ENCODE data around the gene ACVRL1.

ACVRL1 gene

DNA sequence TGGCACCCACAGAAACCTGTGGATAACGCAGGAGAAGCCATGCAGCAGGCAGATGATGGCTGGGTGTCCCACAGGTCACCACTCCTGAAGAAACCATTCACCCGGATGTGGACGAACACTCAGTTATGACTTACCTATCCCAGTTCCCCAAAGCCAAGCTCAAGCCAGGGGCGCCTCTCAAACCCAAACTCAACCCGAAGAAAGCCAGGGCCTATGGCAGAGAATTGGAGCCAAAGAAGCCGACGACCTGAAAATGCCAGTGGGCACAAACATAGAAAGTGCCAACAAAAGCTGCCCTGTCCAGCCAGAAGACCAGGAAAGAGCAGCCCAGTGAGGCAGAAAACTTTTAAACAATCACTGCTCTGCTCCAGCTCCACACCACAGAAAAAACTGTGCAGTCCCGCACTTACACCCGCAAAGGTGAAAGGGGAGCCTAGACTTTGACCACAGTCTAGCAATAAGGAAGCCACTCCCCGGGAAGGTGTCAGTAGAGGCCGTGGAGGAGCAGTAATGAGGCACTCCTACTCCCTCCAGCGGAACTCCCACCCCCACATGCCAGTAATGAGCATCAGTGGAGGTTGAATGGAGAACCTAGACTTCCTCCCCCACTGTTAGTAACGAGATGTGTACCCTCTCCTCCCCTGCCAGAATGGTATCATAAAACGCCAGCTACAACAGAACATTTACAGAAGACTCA lies 6.0 kb upstream of the ACVRL1 start:
- Mint-ChIP-seq H3K4me1 (ENCODE audit: low read depth) (no peaks in the 10 kb centered on the region), H3K4me3 (no peak overlapping the region), H3K27me3 (peaks cover 6% of the 10 kb centered on the region), H3K27ac (no peak overlapping the region), H3K9me3 (ENCODE audit: low read depth) (no peaks in the 10 kb centered on the region), H3K36me3 (no peaks in the 10 kb centered on the region)

DNA sequence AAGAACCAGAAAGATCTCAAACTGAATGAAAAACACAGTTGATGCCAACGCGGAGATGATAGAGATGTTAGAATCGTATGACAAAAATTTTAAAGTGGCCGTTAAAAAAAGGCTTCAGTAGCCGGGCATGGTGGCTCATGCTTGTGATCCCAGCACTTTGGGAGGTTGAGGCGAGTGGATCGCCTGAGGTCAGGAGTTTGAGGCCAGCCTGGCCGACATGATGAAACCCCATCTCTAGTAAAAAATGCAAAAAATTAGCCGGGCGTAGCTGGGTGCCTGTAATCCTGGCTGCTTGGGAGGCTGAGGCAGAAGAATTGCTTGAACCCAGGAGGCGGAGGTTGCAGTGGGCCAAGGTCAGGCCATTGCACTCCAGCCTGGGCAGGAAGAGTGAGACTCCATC lies 5.4 kb upstream of the ACVRL1 start:
- Mint-ChIP-seq H3K27ac (no peak overlapping the region), H3K27me3 (peaks cover 6% of the 10 kb centered on the region), H3K4me3 (no peak overlapping the region), H3K9me3 (ENCODE audit: low read depth) (no peaks in the 10 kb centered on the region), H3K36me3 (no peaks in the 10 kb centered on the region), H3K4me1 (ENCODE audit: low read depth) (no peaks in the 10 kb centered on the region)

DNA sequence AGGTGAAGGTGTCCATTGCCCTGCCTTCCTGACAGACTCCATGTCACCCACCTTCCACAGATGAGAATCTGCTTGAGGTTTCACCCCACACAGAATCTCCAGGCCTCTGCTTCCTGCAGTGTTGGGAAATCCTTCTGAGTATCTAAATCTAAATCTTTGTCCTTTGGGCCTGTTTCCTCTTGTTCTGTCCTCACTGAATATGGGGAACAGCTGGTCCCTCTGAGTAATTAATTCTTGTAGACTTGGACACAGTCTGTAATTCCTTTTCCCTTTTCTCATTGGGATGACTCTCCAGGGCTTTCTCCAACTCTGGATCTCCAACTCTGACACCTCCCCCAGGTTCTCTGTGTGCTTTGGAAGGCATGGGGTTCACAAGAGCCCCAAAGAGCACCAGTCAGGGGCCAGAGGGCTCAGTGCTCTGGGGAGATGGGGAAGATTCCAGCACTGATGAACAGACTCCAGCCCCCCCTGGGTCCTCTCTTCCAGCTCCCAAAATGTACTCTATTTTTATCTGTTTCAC lies 2.3 kb upstream of the ACVRL1 start:
- H3K36me3 Mint-ChIP-seq = no peaks in the 10 kb centered on the region
- H3K4me3 Mint-ChIP-seq = no peak overlapping the region
- H3K27ac Mint-ChIP-seq = no peak overlapping the region
- H3K27me3 Mint-ChIP-seq = peaks cover 15% of the 10 kb centered on the region
- no peaks in the 10 kb centered on the region for H3K9me3 Mint-ChIP-seq (ENCODE audit: low read depth)
- peaks cover 5% of the 10 kb centered on the region for H3K4me1 Mint-ChIP-seq (ENCODE audit: low read depth)

DNA sequence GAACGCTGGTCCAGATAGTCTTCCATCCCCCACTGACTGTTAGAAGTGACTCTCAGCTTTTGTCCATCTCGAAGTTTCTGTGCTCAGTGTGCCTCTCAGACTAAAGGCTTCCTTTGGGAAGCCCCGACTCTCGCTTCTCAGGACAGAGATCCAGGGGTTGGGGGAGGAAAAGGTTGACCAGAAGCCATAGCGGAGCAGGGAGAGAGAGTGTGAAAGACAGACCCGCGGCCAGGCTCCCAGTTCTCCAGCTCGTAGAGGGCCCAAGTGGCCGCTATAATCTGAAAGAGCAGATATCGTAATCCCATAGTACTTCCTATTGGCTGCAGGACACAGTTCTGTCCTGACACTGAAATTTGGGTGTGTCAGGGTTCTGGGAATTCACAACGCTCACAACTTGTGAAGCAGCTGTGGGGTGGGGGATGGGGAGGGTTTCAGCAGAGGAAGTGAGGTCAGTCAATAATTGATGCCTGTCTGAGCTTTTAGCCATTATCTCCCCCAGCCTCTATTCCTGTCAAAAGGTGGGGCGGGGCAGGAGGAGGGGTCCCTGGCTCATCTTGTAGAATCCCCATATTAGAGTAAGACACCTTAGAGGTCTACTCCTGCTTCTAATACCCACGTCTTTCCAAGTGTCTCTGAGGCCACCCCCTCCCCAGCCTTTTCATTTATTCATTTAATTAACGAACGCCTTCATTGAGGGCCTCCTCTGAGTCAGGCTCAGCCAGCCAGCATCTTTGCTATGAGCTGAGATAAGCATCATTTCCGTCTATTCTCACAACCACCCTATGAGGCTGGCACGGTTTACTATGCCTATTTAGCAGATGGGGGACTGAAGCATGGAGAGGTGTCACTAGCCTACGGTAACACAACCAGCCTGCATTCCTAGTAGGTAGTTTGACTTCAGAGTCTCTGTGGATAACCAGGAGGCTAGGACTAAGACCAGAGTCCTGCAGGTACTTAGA lies 1.6 kb upstream of the ACVRL1 start:
- H3K4me1 Mint-ChIP-seq (ENCODE audit: low read depth) = peaks cover 5% of the 10 kb centered on the region
- H3K4me3 Mint-ChIP-seq = no peak overlapping the region
- no peak overlapping the region for H3K27ac Mint-ChIP-seq
- H3K9me3 Mint-ChIP-seq (ENCODE audit: low read depth) = no peaks in the 10 kb centered on the region
- no peaks in the 10 kb centered on the region for H3K36me3 Mint-ChIP-seq
- H3K27me3 Mint-ChIP-seq = peaks cover 15% of the 10 kb centered on the region

DNA sequence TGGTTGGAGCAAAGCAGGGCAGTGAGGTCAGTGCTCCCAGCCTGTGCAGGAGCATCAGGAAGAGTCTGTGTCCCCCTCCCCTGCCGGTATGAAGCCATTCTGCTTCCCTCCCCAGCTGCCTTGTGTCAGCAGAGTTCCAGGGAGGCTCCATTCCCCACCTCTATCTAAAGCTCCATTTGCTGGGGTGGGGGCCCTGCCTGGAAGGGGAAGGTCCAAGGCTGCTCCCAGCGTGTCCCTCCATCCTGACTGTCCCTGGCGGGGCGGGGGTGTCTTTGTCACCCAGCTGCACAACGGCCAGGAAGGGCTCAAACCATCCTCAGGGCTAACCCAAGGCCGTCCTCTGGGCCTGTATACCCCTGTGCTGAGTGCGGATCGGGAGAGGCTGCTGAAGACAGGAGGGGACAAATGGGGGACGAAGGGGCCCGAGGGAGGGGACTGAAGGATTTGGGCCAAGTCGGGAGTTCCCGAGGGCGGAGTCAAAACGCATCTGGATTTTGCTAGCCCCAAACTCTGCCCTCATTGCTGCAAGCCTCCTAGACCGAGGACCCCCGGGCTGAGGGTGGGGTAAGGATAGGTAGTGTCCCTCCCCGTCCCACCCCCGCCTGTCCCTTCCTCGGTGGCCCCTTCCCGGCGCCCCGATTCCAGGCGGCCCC lies 748 bp upstream of the ACVRL1 start:
- no peaks in the 10 kb centered on the region for H3K36me3 Mint-ChIP-seq
- H3K4me1 Mint-ChIP-seq (ENCODE audit: low read depth) = peaks cover 5% of the 10 kb centered on the region
- no peak overlapping the region for H3K4me3 Mint-ChIP-seq
- H3K9me3 Mint-ChIP-seq (ENCODE audit: low read depth) = no peaks in the 10 kb centered on the region
- H3K27me3 Mint-ChIP-seq = peaks cover 15% of the 10 kb centered on the region
- H3K27ac Mint-ChIP-seq = no peak overlapping the region

DNA sequence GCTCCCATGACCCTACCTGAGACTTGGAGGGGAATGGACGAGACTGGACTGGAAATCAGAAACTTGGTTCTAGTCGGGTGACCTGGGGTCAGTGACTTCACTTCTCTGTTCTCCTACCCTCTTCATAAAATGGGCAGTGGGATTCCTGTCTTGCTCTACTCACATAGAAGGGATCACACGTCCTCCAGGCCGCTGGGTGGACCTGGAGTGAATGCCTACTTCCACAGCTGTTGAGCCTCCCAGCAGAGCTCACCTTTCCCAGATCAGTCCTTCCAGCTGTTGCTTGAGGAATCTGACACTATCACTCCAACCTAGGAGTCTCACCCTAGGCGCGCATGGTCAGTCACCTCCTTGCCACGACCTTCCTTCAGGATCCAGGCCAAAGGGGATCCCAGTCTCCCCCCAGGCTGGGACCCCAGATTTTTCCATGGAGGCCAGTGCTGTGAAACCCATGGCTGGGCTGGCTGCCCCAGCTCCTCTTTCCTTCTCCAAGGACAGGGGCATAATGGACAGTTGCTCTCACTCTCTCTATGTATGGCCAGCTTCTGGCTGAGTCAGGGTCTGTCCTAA lies 637 bp downstream of the ACVRL1 start:
- peaks cover 15% of the 10 kb centered on the region for H3K27me3 Mint-ChIP-seq
- no peaks in the 10 kb centered on the region for H3K9me3 Mint-ChIP-seq (ENCODE audit: low read depth)
- no peak overlapping the region for H3K27ac Mint-ChIP-seq
- H3K4me1 Mint-ChIP-seq (ENCODE audit: low read depth) = peaks cover 5% of the 10 kb centered on the region
- no peaks in the 10 kb centered on the region for H3K36me3 Mint-ChIP-seq
- H3K4me3 Mint-ChIP-seq = peak overlapping the region; percentile 30

DNA sequence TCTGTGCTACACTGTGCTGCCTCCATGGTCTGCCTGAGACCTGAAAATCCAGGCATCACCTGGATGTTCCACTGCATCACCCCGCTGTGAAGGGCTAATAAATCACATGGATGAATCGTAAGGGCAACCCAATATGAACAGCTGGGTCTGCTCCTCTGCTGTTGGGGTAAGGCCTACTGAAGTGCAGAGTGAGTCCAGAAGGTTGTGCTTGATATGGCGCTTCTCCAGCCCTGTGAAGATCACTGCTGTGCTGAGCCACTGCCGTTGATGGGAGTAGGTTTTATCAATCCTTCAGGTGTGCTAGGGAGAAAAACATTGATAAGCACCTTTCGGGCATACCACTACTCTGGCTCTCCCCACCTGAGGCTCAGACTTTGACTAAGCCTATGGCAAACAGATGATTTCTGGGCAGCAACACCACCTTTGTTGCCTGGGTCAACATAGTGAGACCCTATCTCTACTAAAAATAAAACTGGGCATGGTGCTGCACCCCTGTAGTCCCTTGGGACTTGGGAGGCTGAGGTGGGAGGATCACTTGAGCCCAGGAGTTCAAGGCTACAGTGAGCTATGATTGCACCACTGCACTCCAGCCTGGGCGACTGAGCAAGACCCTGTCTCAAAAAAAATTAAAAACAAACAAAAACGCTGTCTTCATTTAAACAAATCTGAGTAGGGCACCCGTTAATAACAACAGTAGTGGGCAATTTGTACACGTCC lies 1.7 kb downstream of the ACVRL1 start:
- H3K4me1 Mint-ChIP-seq (ENCODE audit: low read depth) = peaks cover 5% of the 10 kb centered on the region
- H3K27ac Mint-ChIP-seq = no peak overlapping the region
- H3K9me3 Mint-ChIP-seq (ENCODE audit: low read depth) = no peaks in the 10 kb centered on the region
- H3K4me3 Mint-ChIP-seq = no peak overlapping the region
- H3K36me3 Mint-ChIP-seq = no peaks in the 10 kb centered on the region
- peaks cover 15% of the 10 kb centered on the region for H3K27me3 Mint-ChIP-seq

DNA sequence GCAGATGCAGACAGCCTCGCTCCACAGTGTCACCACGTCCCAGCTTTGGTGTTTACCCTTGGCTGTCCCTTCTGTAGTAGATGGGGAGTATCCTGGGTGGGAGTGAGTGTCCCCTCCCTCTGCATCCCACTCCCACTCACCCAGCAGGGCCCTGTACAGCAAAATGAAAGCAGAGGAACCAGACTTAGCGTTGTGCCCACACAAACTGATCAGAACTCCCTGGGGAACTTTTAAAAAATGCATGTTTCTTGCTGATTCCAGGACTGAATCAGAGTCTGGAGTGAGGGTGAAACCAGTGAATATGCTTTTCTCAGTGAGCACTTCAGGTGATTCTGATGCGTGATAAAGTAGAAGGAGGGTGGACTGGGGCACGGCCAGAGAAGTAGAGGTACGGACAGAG lies 2.9 kb downstream of the ACVRL1 start:
- Mint-ChIP-seq H3K27ac (no peak overlapping the region), H3K27me3 (peaks cover 15% of the 10 kb centered on the region), H3K4me1 (ENCODE audit: low read depth) (peaks cover 5% of the 10 kb centered on the region)

DNA sequence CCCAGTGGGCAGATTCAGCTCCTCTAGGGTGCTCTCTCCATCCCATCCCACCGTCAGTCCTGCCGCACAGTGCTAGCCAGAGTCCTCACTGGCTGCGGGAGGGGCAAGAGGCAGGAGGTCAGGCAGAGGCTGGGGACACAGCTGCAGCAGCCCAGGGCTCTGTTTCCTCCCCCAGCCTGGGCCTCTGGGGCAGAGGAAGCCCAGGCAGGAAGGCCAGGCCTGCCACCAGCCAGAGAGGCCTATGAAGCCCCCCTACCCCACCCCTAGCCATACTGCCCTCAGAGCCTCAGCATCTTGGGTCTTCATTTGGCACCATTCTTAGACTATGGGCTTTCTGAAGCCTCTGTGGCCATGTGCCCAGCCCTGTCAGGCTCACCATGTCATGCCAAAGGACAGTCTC lies 3.4 kb downstream of the ACVRL1 start:
- Mint-ChIP-seq H3K27me3 (peaks cover 15% of the 10 kb centered on the region), H3K9me3 (ENCODE audit: low read depth) (no peaks in the 10 kb centered on the region), H3K4me3 (no peak overlapping the region), H3K27ac (no peak overlapping the region), H3K4me1 (ENCODE audit: low read depth) (peaks cover 5% of the 10 kb centered on the region), H3K36me3 (no peaks in the 10 kb centered on the region)

More for the DNA sequence above, 2.9 kb downstream of the ACVRL1 start:
- Mint-ChIP-seq H3K36me3 (no peaks in the 10 kb centered on the region), H3K9me3 (ENCODE audit: low read depth) (no peaks in the 10 kb centered on the region), H3K4me3 (no peak overlapping the region)

DNA sequence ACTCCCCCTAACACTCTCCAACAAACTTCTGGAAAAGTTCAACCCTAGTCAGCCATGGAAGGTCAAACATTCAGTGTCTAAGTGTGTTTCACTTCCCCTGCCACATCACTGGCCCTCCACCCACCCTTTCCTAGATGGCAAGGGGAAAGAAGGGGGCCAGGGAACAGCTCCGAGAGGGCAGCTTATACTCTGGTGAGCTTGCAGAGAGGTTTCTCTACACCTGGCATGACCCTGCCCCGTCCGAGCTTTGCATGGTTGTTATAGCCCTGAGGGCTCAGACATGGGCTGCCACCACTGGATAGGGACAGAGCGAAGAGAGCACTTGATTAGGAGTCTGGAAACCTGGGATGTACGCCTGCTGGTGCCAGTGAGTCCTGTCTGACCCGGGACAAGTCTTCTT lies 4.0 kb downstream of the ACVRL1 start:
- Mint-ChIP-seq H3K4me1 (ENCODE audit: low read depth) (peaks cover 5% of the 10 kb centered on the region), H3K27me3 (peaks cover 12% of the 10 kb centered on the region), H3K27ac (no peak overlapping the region), H3K4me3 (no peak overlapping the region), H3K36me3 (no peaks in the 10 kb centered on the region), H3K9me3 (ENCODE audit: low read depth) (no peaks in the 10 kb centered on the region)

DNA sequence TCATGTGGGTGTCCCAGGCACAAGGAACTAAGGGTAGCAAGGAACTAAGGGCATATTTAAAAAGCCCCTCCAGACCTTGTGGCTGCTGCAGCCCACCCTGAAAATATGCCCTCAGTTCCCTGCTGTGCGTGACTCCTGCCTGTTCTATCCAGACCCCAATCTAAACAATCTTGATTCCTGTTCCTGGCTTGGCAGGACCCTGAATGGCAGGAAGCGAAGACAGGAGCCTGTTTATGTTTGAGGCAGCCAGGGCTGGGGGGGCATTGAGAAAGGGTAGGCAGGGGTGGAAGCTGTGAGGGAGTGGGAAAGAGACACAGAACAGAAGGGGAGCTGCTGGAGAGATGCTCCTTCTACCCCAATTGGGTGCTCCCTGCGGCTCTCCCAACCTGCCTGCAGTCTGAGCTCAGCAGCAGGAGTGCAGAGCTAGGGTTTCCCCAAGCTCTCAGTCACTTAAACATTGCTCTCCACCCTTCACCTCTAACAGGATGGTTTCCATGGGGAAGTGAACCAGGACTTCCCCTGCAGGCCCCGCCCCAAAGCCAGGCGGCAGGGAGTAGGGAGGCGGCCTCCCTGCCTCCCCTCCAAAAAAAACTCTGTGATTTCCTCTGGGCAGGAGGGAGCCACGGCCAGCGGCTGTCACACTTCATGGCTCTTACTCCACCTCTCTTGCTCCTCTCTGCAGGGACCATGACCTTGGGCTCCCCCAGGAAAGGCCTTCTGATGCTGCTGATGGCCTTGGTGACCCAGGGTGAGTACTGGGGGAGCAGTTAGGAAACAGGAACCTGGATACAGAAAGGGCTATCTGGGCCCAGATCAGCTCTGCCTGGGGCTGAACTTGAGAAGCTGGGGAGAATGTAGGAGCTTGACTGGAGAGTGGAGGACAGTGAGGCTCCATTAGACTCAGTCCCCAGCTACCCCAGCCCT lies 4.7 kb downstream of the ACVRL1 start:
- Mint-ChIP-seq H3K27ac (no peak overlapping the region), H3K27me3 (peaks cover 12% of the 10 kb centered on the region), H3K36me3 (no peaks in the 10 kb centered on the region), H3K9me3 (ENCODE audit: low read depth) (no peaks in the 10 kb centered on the region), H3K4me1 (ENCODE audit: low read depth) (peaks cover 5% of the 10 kb centered on the region), H3K4me3 (no peak overlapping the region)

DNA sequence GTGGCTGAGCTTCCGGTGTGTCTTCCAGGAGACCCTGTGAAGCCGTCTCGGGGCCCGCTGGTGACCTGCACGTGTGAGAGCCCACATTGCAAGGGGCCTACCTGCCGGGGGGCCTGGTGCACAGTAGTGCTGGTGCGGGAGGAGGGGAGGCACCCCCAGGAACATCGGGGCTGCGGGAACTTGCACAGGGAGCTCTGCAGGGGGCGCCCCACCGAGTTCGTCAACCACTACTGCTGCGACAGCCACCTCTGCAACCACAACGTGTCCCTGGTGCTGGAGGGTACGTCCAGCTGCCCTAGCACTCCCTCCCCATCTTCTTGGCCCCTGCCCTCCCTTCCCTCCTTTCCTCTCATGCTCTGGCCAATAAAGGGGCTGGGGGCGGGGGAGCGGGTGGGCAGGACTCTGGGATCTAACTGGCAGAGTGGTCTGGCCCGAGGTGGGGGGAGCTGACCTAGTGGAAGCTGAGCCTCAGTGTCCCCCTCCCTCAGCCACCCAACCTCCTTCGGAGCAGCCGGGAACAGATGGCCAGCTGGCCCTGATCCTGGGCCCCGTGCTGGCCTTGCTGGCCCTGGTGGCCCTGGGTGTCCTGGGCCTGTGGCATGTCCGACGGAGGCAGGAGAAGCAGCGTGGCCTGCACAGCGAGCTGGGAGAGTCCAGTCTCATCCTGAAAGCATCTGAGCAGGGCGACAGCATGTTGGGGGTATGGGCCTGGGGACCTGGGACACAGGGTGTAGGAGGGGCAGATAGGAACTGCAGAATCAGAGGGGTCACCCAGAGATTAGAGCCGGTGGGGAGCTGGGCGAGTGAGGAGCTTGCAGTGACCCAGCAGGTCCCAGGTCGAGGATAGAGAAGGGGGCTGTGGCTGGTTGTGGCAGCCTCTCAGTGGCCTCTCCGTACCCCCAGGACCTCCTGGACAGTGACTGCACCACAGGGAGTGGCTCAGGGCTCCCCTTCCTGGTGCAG lies 6.0 kb downstream of the ACVRL1 start:
- Mint-ChIP-seq H3K27me3 (peaks cover 6% of the 10 kb centered on the region), H3K27ac (no peak overlapping the region), H3K36me3 (no peaks in the 10 kb centered on the region), H3K9me3 (ENCODE audit: low read depth) (no peaks in the 10 kb centered on the region), H3K4me1 (ENCODE audit: low read depth) (no peaks in the 10 kb centered on the region), H3K4me3 (no peak overlapping the region)

Data from activated naive CD8-positive, alpha-beta T cell (primary cell).